NCI-H1105 treated with DMSO at 0.1 percent for 48 hours (cell line): ENCODE data around the gene PLCE1.

Experiments
- DNase-seq: peaks from one replicate; lab custom pipeline; 2025; lab: John Stamatoyannopoulos, UW

The PLCE1 gene

DNA sequence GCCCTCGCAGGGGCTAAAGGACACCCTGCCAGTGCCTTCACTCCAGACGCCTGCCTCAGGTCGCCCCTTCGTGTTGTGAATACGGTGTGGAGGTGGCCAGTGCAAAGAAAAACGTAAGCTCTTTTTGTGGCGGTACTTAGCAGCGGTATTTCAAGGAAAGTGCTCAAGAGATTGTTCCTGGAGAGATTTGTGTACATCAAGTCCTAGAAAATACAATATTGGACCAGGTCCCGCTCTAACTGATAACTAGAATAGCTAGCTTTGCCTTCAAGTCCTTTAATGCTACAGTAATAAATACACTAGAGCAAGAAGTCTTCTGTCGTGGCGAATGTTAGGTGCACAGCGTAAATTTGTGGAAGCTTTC lies 689 bp downstream of the PLCE1 start:
- no peak for DNase-seq

DNA sequence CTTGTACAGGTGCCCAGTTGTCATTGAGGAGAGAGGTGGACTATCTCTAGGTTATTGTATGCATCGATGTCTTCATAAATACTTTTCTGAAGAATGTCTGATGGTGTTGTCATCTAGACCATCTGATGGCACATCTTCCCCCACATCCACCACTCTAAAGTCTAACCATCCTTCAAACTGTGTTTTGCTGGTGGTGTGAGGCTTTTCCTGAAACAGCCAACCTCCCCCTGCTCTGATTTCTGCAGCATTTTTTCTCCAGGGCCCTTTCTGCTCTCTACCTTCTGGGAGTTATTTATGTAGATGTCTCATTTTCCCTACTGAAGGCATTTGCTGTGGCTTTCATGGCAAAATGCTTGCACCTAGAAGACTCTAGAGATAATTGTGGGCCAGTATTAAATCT lies 1.5 kb downstream of the PLCE1 start:
- no peak for DNase-seq

DNA sequence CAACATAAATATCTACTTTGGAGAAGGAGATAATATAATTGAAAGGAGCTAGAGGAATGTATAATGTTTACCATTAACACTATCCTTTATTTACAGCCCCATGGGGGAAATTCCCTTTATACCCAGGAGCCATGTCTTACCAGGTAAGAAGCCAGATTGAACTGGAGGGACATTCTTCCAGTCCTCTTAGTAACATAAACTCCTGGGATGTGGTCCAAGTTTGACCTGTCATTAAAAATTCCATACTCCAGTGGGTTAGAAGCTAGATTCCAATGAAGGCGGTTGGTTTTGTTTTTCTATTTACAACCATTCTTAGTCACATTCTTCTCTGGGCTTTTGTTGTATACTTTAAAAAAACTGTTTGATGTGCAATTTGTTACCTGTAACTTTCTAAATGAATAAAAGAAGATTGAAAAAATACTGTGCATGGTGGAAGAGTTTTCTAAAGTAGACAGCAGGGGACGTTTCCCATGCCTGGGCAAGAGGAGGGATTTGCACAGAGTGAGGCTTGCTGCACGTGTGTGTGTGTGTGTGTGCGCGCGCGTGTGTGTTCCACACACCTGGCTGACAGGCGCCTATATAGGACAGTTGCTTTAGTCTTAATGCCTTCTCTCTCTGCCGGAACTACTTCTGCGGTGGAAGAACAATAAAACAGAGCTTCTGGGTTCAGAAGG lies 2.0 kb downstream of the PLCE1 start:
- DNase-seq = no peak

DNA sequence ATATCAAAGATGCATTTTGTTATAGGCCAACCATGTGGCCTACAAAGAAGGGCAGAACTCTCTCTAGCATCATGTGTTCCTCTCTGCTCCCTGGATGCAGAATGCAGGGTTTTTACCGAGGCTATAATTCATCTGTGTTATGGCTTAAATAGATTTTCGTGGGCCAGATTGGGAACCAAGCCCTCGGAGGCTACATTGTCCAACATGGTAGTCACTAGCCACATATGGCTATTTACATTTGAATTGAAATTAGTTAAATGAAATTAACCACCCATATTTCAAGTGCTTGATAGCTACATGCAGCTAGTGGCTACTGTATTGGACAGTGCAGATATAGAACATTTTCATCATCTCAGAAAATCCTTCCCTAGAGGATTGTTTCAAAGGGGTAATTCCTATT lies 2.8 kb downstream of the PLCE1 start:
- no peak for DNase-seq

DNA sequence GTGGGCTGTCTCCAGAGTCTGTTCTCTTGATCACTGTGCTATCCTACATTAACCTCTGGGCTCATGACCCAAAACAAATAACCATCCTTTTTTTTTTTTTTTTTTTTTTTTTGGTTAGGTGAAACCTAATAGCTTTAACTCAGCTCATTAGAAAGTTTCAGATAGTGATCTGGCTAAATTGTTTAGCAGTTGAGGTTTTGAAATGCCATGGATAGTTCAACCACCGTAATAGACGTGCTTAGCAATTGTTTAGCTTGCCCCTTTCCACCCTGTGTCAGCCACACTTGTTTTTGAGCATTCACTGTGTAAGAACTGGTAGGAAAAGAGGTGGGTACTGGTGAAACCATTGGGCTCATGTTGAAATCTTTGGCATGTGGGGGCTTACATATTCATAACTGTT lies 3.8 kb downstream of the PLCE1 start:
- no peak for DNase-seq

DNA sequence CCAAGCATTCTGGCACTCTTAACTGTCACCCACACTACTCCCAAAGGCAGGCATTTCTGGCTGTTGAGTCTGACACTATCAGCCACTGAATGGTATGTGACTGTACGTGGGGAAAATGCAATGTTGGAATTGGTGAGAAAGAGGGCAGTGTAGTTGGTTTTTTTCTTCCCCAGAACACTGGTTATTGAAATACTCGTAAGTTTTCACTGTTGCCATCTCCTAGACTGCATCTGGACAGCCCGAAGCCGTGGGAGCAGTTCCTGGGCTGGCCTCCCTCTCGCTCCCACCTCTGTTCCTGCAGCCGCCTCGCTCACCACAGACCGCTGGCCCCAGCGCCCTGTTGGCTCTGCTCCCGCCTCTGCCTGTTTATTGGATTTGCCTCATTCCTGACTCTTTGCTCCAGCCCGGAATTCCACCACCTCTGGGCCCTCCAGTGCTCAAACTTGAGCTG lies 5.7 kb downstream of the PLCE1 start:
- no peak for DNase-seq

DNA sequence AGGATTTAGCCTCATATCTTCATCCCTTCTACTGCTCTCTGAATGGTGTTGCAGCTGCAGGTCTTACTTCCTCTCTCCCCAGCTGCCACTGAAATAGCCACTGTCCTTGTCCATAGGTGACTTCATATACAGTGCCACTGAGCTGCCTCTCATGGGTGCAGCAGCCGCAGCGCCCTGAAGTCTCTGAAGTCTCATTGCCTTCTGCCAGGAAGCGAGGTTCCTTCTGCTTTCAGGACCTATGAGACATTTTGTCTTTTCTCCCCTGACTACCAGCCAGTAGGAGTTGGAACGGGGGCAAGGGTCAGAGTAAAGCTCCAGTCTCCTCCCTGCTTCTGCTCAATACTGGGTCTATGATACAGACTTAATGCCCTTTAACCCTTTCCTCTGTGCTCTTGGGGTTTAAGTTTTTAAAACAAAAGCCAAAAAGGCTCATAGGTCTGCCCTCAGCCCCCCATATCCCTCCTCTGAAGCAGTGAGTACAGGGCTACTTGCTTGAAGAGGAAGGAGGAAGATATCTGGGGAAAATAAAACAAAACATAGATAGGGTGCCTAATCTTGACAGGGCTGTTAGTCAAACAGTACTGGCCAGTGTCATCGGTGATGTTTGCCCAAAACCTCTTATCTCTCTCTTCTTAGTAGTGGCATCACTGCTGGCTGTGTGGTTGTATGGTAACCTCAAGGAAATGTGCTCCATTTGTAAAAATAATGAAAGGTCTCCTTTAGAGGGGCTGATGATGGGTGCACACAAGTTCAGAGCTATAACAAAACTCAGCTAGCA lies 7.1 kb downstream of the PLCE1 start:
- DNase-seq = no peak

DNA sequence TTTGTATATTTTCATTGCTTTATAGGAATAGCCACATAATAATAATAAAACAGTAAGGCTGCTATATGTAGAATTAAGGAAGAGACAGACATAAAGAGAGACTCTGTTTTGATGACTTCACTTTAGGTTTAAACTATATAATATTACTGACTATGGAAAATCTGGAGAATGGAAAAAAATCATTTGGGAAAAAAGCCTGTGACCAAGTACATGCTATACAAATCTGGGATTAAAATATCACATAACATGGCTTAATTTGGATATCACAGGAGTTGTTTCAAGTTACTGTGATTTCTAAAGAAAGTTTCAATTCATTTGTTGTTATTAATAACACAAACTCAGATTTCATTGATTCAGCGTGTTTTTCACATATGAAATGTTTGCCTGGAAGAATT lies 7.7 kb downstream of the PLCE1 start:
- no peak for DNase-seq

DNA sequence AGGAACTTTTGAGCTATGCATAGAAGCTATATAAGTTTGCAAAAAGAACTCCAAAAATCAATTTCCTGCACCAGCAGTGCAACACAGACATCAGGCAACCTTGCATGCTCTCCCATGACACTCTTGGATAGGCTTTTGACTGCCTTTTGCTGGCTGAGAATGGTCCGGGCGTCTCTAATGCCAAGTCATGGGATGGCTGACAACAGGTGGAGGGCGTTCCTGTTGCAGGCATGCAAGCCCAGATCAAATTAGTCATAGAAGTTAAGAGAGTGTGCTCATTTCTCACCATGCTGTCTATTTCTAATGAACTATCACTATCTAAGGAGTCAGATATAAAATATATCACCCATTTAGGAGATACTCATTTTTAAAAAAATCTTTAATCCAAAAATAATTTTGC lies 8.4 kb downstream of the PLCE1 start:
- no peak for DNase-seq

DNA sequence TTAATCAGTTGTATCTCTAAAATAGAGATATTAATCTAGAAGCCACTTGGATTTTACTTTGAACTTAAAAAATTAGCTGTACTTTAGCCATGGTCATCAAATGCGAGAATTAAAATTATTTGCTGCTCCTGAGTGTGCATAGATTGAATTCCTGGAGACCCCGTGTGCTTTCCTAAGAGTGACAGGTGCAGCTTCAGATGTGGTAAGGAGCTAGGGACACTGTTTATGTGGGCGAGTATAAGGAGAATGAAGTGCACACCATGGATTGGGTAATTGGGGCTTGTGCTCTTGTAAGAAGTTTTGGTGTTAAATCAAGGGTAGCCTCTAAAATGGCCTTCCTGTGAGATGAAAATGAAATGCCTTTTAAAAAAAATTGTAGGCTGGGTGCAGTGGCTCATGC lies 9.8 kb downstream of the PLCE1 start:
- no peak for DNase-seq

DNA sequence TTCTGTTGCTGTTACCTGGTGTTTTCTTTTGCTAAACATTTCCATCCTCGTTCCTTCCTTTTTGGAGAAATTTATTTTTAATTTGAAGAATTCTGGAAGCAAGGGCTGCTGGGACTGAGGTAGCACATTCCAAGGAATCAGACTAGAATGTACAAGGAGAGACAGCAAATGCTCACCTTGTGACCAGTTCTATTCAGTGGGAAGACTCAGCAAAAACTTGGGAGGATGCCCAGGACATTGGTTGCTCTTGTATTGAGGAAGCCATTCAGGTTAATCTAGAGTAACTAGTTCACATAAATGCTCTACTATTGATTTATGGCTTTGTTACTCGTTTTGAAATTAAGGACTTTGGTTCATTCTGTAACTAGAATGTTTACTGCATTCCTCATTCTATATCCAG lies 11.3 kb downstream of the PLCE1 start:
- DNase-seq = no peak

DNA sequence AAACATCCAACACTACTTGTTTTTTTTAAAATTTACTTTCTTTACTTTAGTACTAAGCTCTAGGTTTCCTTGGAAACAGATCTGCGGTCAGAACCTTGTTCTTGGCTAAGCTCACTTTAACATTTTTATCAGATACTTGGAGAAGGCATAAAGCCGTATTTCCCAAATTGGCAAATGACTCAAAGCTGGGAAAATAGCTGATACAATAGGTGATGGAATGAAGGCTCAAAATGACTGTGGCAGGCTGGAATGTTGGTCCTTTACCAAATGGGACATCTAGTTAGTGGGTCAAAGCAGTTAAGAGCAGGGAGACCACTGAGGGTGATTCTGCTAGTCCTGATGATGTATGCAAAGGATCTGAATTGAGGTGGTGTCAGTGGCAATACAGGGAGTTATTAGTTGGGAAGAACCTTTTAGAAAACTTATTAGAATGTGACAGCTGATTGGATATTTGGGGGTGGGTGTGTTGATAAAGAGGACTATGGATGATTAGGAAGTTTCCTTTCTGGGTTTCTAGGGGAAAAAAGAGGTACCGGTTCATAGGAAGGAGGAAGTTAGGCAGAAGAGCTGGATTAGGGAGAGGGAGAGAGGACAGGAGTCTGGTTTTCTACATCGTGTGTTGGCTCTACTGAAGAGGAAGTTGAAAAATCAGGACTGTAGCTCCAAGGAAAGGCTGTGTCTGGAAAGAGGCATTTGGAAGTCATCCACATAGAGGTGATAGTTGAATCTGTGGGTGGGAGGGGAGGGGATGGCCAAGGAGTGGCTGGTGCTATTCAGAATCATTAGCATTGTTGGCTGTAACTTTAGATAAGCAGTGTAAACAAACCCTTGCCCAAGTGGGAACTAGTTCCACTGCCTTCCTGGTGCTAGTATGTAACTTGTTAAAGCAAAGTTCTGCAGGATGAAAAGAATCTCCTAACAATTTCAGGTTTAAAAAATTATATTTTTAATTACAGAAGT lies 13.1 kb downstream of the PLCE1 start:
- DNase-seq = no peak

DNA sequence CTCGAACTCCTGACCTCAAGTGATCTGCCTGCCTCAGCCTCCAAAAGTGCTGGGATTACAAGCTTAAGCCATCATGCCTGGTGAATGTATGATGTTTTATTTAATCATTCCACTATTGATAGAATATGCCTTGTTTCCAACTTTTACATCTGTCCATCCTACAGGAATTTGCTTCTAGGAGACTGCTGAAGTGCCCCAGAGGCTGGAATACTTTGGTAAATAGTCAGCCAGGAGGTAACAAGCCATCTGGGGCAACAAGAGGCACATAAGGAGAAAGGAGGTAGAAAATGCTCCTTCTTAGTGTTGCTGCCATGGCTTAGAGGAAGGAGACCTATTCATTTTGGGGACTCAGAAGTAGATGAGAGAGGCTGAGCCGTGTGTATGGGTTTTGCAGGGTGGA lies 14.8 kb downstream of the PLCE1 start:
- no peak for DNase-seq

DNA sequence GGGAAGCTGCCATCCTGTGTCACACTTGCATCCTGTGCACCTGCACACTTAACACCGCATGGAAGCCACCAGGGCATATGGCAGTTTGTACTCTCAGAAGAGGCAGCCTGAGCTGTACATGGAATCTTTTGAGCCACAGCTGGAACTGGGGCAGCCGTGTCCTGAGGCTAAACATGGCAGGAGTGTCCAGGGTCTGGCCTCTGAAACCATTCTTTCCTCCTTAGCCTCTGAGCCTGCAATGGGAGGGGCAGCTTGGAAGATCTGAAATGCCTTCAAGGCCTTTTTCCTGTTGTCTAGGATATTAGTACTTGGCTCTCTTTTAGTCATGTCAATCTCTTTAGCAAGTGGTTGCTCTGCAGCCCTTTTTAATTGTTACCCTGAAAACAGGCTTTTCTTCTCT lies 16.4 kb downstream of the PLCE1 start:
- DNase-seq = no peak

DNA sequence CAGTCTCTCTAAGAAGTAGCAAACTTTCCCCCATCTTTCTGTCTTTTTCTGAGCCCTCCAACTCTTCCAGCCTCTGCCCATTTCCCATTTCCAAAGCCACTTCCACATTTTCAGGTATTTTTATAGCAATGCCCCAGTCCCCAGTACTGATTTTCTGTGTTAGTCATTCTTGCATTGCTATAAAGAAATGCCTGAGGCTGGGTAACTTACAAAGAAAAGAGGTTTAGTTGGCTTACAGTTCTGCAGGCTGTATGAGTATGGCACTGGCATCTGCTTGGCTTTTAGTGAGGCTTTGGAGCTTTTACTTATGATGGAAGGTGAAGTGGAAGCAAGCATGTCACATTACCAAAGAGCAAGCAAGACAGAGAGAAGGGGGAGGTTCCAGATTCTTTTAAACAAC lies 17.2 kb downstream of the PLCE1 start:
- no peak for DNase-seq

DNA sequence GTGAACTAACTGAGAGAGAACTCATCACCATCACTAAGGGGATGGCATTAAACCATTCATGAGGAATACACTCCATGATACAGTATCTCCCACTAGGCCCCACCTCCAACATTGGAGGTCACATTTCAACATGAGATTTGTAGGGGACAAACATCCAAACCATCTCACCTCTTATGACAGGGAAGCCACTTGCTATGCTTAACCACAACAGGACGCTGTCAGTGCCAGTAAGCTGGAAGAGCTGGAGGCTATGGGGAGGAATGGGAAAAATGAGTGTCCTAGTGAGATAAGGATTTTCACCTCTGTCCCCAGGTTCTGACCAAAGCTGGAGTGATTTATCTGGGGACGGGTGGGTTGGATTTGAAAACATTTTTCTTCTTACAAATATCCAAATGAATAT lies 17.6 kb downstream of the PLCE1 start:
- DNase-seq = no peak

DNA sequence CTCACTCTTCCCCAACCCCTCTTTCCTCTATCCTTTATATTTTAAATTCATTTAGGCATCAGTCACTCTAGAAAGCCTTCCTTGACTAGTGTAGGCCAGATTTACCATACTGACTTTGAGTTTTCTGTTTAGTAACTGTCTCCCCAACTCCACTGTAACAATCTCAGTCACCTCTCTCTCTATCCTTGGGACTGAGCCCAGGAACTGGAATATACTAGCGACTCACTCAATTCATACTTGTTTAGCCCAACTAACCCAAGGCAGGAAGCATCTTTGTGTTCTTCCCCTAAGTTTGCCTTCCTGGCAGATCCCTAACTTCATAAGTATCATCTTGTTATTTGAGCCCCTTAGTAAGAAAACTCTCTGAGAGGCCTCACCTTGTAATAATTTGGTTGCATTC lies 19.1 kb downstream of the PLCE1 start:
- DNase-seq = no peak

DNA sequence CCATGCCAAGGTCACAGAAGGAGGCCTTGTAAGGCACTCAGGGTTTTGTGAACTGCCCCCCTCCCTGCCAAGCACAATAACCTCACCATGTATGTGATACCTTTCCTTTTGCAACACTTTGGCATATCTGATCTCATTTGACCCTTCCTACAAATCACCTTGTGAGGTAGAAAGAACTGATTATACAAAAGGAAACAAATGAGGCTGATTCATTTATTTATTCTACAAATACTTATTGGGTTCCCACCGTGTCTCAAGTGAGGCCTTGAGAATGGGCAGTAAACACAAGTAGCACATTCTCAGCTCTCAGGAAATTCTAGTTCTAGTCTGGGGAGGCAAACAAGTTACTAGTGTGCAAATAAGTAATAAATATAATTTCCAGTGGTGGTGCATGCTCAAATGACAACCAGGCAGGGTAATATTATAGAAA lies 19.6 kb downstream of the PLCE1 start:
- DNase-seq = no peak

DNA sequence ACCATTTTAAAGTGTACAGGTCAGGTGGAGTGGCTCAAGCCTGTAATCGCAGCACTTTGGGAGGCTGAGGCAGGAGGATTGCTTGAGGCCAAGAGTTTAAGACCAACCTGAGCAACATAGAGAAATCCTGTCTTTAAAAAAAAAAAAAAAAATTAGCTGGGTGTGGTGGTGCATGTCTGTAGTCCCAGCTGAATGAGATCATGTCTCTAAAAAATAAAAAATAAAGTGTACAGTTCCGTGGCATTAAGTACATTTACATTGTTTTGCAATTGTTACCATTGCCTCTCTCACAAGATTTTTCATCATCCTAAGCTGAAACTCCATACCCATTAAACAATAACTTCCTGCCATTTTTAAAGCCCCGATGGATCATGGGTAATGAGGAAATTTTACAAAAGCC lies 20.6 kb downstream of the PLCE1 start:
- no peak for DNase-seq

DNA sequence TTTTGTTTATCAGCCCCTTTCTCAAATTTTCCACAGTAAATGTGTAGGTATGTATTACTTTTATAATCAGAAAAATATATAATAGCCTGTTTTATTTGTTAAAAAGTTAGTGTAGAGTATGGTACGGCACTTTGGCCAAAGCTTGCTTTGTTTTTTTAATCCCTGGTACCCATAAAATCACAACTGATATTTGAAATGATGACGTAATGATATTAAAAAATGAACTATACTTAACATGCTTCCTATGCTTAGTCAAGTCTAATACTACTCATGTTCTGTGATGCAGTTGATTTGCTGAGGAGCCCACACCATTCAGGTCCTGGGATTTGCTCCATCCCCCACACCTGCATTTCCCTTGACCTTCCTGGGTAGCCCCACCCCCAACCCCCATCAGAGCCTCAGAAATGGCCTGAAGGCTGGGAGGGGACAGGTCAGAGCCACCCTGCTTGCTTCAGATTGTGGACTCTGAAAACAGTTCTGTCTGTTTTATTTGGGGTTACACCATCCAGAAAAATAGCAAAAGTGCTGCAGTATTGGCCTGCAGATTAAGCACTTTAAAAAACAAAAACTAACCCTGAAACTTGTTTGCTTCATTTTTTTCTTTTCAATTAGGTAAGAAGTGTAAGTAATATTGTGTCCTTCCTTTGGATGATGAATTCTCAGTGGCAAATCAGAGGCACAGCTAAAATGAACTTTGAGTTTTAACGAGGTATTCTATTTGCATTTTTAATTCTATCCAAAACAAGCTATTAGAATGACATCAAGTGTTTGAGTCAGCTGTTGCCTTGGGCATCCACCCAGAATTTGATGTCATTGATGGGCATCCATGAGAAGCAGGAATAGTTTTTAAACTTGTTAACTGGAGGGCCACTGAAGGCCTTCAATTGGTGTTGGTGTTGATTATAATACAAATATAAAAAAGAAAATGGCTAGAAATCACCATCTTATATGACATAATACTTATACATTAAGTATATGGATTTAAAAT lies 23.3 kb downstream of the PLCE1 start:
- no peak for DNase-seq

DNA sequence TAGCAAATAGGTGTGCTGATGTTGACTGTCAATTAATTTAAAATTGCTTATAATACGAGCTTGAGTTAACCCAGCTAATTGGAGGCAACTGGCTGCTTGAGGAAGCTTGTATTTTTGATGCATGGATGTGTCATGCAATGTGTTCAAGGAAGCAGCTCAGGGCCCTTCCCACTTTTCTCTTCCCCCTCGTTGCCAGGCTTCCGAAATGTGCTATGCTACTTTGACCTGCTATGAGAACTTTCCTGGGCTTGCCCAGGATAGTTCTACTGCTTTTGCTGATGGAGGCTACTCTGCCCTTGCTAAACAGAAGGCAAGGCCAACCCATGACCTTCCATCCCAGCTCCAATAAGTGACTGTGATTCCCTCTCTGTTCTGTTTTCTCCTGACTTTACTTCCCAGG lies 24.4 kb downstream of the PLCE1 start:
- no peak for DNase-seq

DNA sequence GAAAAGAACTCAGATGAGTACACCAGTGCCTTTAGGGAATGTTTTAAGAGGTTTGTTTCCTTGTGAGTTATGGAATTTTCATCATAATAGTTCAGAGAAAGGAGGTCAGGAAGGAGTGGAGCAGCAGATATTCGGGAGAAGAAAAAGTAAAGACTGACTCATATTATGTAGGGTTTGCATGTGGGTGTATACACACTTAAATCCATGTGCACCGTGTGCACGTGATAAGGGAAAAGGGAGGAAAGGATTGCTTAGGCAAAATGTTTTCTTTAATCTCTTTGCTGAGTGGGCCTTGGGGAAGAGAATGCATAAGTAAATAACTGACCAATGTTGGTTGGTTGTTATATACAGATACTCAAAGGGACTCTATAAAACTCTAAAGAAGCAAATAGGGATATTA lies 30.2 kb downstream of the PLCE1 start:
- no peak for DNase-seq
